ENCODE measurements around the gene RASGRF2.

The RASGRF2 gene

GRCh38 chr5:80959768-80960442 lies at the start of gene RASGRF2:
TSS of gene RASGRF2 (plus strand) at chr5:80960363. CDS start at chr5:80960739, 376 bp downstream.
- peak in 40 of 58 donors; percentile 5 to 72 (median 38) for DNase-seq

- no peak for DNase-seq
Observed at GRCh38 chr5:80912479-80912878, 47.7 kb upstream of the RASGRF2 start.

- no peak for DNase-seq
Observed at GRCh38 chr5:80915716-80916115, 44.4 kb upstream of the RASGRF2 start.

GRCh38 chr5:80916676-80917075 lies 43.5 kb upstream of the RASGRF2 start:
- DNase-seq: no peak

GRCh38 chr5:80917631-80918030 lies 42.5 kb upstream of the RASGRF2 start:
- DNase-seq: no peak

GRCh38 chr5:80919678-80920196 lies 40.4 kb upstream of the RASGRF2 start:
- DNase-seq: no peak

- DNase-seq: no peak
Observed at GRCh38 chr5:80920333-80920732, 39.8 kb upstream of the RASGRF2 start.

GRCh38 chr5:80921026-80921425 lies 39.1 kb upstream of the RASGRF2 start:
- no peak for DNase-seq

- DNase-seq: no peak
Observed at GRCh38 chr5:80925931-80926330, 34.2 kb upstream of the RASGRF2 start.

- DNase-seq: peak in 1 of 58 donors; percentile 9
Observed at GRCh38 chr5:80926536-80926935, 33.6 kb upstream of the RASGRF2 start.

- no peak for DNase-seq
Observed at GRCh38 chr5:80926979-80927656, 33.0 kb upstream of the RASGRF2 start.

GRCh38 chr5:80928073-80928472 lies 32.1 kb upstream of the RASGRF2 start:
- no peak for DNase-seq

GRCh38 chr5:80930940-80931339 lies 29.2 kb upstream of the RASGRF2 start:
- DNase-seq: no peak

GRCh38 chr5:80931411-80931810 lies 28.8 kb upstream of the RASGRF2 start:
- DNase-seq: no peak

- DNase-seq: no peak
Observed at GRCh38 chr5:80933036-80933435, 27.1 kb upstream of the RASGRF2 start.

GRCh38 chr5:80934751-80935150 lies 25.4 kb upstream of the RASGRF2 start:
- no peak for DNase-seq

- DNase-seq: no peak
Observed at GRCh38 chr5:80935811-80936385, 24.3 kb upstream of the RASGRF2 start.

- DNase-seq: peak in 8 of 58 donors; percentile 4 to 12 (median 8)
Observed at GRCh38 chr5:80936881-80937280, 23.3 kb upstream of the RASGRF2 start.

- DNase-seq: no peak
Observed at GRCh38 chr5:80937584-80938356, 22.4 kb upstream of the RASGRF2 start.

GRCh38 chr5:80941496-80941895 lies 18.7 kb upstream of the RASGRF2 start:
- DNase-seq: no peak

- DNase-seq: no peak
Observed at GRCh38 chr5:80951366-80951765, 8.8 kb upstream of the RASGRF2 start.

GRCh38 chr5:80953587-80953986 lies 6.6 kb upstream of the RASGRF2 start:
- DNase-seq: no peak
